HepG2 (cell line): ENCODE measurements around the gene C2. TPM values are rescaled to one million over a fixed set of nuclear protein-coding genes. Genes with fewer than 3 reads are reported as not detected.

ENCODE experiments used
- GFI1 ChIP-seq: sonication (generic); formaldehyde crosslinking; IDR thresholded peaks from 2 replicates; pipeline ENCODE4 v1.5.0; 2020; ENCODE audit warnings: missing genetic modification reagents, mild to moderate bottlenecking, borderline replicate concordance
- HDAC1 ChIP-seq: sonication (generic); formaldehyde crosslinking; IDR thresholded peaks from 2 replicates; pipeline ENCODE4 v1.5.1; 2020; ENCODE audit warnings: mild to moderate bottlenecking, missing genetic modification reagents
- HMG20B ChIP-seq: conservative IDR thresholded peaks from 2 replicates; pipeline ENCODE4 v1.6.1; 2016; ENCODE audit warnings: missing genetic modification reagents, missing compliant biosample characterization
- HNF4A ChIP-seq: sonication (generic); formaldehyde crosslinking; IDR thresholded peaks from 2 replicates; pipeline ENCODE4 v1.4.0; 2020; ENCODE audit warnings: missing genetic modification reagents
- ISX ChIP-seq: sonication (generic); formaldehyde crosslinking; conservative IDR thresholded peaks from 2 replicates; pipeline ENCODE4 v1.5.0; 2020; ENCODE audit warnings: missing genetic modification reagents
- KIAA2018 ChIP-seq: sonication (generic); formaldehyde crosslinking; IDR thresholded peaks from 2 replicates; pipeline ENCODE4 v1.5.0; 2020; ENCODE audit warnings: mild to moderate bottlenecking, missing genetic modification reagents, borderline replicate concordance
- TMF1 ChIP-seq: sonication (generic); formaldehyde crosslinking; IDR thresholded peaks from 2 replicates; pipeline ENCODE4 v1.8.1; 2022; ENCODE audit warnings: low read depth, missing genetic modification reagents
- ZBTB21 ChIP-seq: sonication (generic); formaldehyde crosslinking; IDR thresholded peaks from 2 replicates; pipeline ENCODE4 v1.4.0; 2020; ENCODE audit warnings: missing genetic modification reagents
- ZNF549 ChIP-seq: sonication (generic); formaldehyde crosslinking; IDR thresholded peaks from 2 replicates; pipeline ENCODE4 v1.5.0; 2020; ENCODE audit warnings: missing genetic modification reagents
- ZNF577 ChIP-seq: sonication (generic); formaldehyde crosslinking; IDR thresholded peaks from 2 replicates; pipeline ENCODE4 v1.4.0; 2020; ENCODE audit warnings: mild to moderate bottlenecking, low read depth, missing genetic modification reagents, borderline replicate concordance
- ZNF639 ChIP-seq: conservative IDR thresholded peaks from 2 replicates; pipeline ENCODE4 v1.6.1; 2018; ENCODE audit warnings: missing genetic modification reagents
- ZNF646 ChIP-seq: sonication (generic); formaldehyde crosslinking; IDR thresholded peaks from 2 replicates; pipeline ENCODE4 v1.9.0; 2021; ENCODE audit warnings: mild to moderate bottlenecking, missing genetic modification reagents
- polyA plus RNA-seq, 8 experiments: library from polyadenylated mRNA; depleted of rRNA in 3 of 8; stranded (reverse) in 7 of 8; unstranded in 1 of 8; fragments of >200 nt; fragmentation: Illumina TruSeq in 4 of 8; extraction: Trizol in 4 of 8; gene quantifications; 2 replicates each; pipeline versions ENCODE4 v1.2.1 to v1.2.3, GENCODE V29; 2011 to 2016; ENCODE audit warnings: low read depth in 4 of 8, missing spikeins in 1 of 8, mixed read lengths in 1 of 8; ENCODE audit not compliant: insufficient read depth in 1 of 8
- total RNA-seq, 5 experiments: library from RNA; depleted of rRNA; stranded (reverse); fragments of >200 nt; fragmentation: Illumina TruSeq; extraction: Trizol; gene quantifications; 2 replicates each; pipeline ENCODE4 v1.2.3, GENCODE V29; 2016; ENCODE audit warnings: low read depth in 1 of 5

Gene C2
- total and polyA plus RNA-seq, 2 of the 13 experiments (the other 11 are each of a cell fraction or from before 2014, with no cell fraction given) = 165 to 307 TPM

GRCh38 chr6:31952140-31952805 lies 24.8 kb downstream of the C2 start (continued):
- TF ChIP-seq KIAA2018 (CRISPR knock-in tag) (no peak), ISX (CRISPR knock-in tag) (no peak), HNF4A (no peak; the same call in 1 of the 2 replicates), ZNF646 (CRISPR knock-in tag) (no peak), HDAC1 (CRISPR knock-in tag) (no peak), ZBTB21 (CRISPR knock-in tag) (no peak), GFI1 (CRISPR knock-in tag) (no peak), ZNF577 (CRISPR knock-in tag) (no peak), ZNF639 (no peak), TMF1 (CRISPR knock-in tag) (no peak), ZNF549 (CRISPR knock-in tag) (no peak), HMG20B (CRISPR knock-in tag) (no peak)
